ENCODE measurements around the gene RIC8B. TPM values are rescaled to one million over a fixed set of nuclear protein-coding genes. Genes with fewer than 3 reads are reported as not detected.
A peak's percentile ranks its signal among the peaks of the same experiment; 100 is the strongest.

The RIC8B gene
- total and polyA plus RNA-seq, 2 of the 13 experiments (the other 11 are each of a cell fraction or from before 2014, with no cell fraction given), result 5.1 to 7.5 TPM

DNA sequence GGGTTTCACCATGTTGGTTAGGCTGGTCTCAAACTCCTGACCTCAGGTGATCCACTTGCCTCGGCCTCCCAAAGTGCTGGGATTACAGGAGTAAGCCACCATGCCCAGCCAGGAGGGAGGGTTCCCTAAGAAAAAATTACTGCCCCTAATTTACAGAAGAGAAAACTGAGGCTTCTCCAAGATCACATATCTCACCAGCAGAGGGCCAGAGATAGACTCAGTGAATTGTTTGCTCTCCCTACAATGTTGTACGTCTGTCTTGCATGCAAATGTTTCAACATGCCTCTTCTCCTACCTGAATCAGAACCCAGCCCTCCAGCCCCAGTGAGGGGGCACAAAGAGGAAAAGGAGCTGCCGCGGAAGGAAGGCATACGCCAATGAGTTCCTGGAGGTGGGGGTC is 132.9 kb downstream of the RIC8B start (continued):
- TF ChIP-seq, protein P1, sequence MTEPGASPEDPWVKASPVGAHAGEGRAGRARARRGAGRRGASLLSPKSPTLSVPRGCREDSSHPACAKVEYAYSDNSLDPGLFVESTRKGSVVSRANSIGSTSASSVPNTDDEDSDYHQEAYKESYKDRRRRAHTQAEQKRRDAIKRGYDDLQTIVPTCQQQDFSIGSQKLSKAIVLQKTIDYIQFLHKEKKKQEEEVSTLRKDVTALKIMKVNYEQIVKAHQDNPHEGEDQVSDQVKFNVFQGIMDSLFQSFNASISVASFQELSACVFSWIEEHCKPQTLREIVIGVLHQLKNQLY (CRISPR knock-in tag; IDR thresholded peaks at IDR 0.05), result no peak
- TF ChIP-seq ZMYM3 (CRISPR knock-in tag; IDR thresholded peaks at IDR 0.05), result 0 out of 2 replicates have a peak, but pooled peaks have one; percentile 9
- TF ChIP-seq TERF1 (CRISPR knock-in tag; IDR thresholded peaks at IDR 0.05), result no peak
- TF ChIP-seq SIN3A (IDR thresholded peaks at IDR 0.05; ENCODE audit: borderline replicate concordance, low read depth, low read length), result no peak
- TF ChIP-seq, protein P2, sequence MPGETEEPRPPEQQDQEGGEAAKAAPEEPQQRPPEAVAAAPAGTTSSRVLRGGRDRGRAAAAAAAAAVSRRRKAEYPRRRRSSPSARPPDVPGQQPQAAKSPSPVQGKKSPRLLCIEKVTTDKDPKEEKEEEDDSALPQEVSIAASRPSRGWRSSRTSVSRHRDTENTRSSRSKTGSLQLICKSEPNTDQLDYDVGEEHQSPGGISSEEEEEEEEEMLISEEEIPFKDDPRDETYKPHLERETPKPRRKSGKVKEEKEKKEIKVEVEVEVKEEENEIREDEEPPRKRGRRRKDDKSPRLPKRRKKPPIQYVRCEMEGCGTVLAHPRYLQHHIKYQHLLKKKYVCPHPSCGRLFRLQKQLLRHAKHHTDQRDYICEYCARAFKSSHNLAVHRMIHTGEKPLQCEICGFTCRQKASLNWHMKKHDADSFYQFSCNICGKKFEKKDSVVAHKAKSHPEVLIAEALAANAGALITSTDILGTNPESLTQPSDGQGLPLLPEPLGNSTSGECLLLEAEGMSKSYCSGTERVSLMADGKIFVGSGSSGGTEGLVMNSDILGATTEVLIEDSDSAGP (CRISPR knock-in tag; IDR thresholded peaks at IDR 0.05; ENCODE audit: borderline replicate concordance), result no peak
- TF ChIP-seq, protein P3, sequence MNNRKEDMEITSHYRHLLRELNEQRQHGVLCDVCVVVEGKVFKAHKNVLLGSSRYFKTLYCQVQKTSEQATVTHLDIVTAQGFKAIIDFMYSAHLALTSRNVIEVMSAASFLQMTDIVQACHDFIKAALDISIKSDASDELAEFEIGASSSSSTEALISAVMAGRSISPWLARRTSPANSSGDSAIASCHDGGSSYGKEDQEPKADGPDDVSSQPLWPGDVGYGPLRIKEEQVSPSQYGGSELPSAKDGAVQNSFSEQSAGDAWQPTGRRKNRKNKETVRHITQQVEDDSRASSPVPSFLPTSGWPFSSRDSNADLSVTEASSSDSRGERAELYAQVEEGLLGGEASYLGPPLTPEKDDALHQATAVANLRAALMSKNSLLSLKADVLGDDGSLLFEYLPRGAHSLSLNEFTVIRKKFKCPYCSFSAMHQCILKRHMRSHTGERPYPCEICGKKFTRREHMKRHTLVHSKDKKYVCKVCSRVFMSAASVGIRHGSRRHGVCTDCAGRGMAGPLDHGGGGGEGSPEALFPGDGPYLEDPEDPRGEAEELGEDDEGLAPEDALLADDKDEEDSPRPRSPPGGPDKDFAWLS (CRISPR knock-in tag; IDR thresholded peaks at IDR 0.05; ENCODE audit: borderline replicate concordance), result no peak

- 0% methylated on average over 3 of the region's 4 CpGs for WGBS (ENCODE audit: low lambda C conversion rate)
- TF ChIP-seq, protein P4, sequence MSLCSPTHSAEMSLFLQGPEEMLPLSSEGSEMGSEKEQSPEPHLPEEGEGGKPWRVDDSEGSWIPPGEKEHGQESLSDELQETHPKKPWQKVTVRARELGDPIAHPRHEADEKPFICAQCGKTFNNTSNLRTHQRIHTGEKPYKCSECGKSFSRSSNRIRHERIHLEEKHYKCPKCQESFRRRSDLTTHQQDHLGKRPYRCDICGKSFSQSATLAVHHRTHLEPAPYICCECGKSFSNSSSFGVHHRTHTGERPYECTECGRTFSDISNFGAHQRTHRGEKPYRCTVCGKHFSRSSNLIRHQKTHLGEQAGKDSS (CRISPR knock-in tag; IDR thresholded peaks at IDR 0.05; ENCODE audit: borderline replicate concordance, low read depth), result peak; percentile 93
- TF ChIP-seq ZNF251 (CRISPR knock-in tag; IDR thresholded peaks at IDR 0.05), result no peak
- H3K27ac ChIP-seq (ENCODE audit: extremely low read length, insufficient read depth, low read length), result no peak overlapping the region
- H3K4me2 ChIP-seq (ENCODE audit: low read depth, low read length), result peak overlapping the region; percentile 51; the same call in 1 of the 2 replicates
- H4K20me1 ChIP-seq (ENCODE audit: insufficient read depth, low read length), result no peaks in the 10 kb centered on the region
- peaks cover 18% of the 10 kb centered on the region for H3K4me1 ChIP-seq (ENCODE audit: insufficient read depth, low read length)
- intact Hi-C loops (cut with micrococcal nuclease; ENCODE audit: unreplicated experiment), result no loop called here
- peaks cover 1 to 11% of the 10 kb centered on the region in 2 experiments; a peak in 3 of 5 replicates for H3K27me3 ChIP-seq (ENCODE audit: control insufficient read depth in 1 of 2, insufficient read depth in 2 of 2, low read length in 2 of 2)
- ChIA-PET CTCF (ENCODE audit: low intra/inter-chr PET ratio, low total read pairs) (no interaction called here), POLR2A (no interaction called here)
- FAIRE-seq (no peak), DNase-seq (ENCODE audit: low spot score) (no peak), ATAC-seq (peak; percentile 54)
- no peak overlapping the region for H2AFZ ChIP-seq (ENCODE audit: low read length)
- peak overlapping the region in 1 of 3 experiments; percentile 28; a peak in 1 of 6 replicates for H3K4me3 ChIP-seq (replicated peaks in 1 of 3; ENCODE audit: insufficient read depth in 1 of 3, low read depth in 2 of 3, low read length in 3 of 3)
- H3K79me2 ChIP-seq (ENCODE audit: insufficient read depth, low read length), result no peaks in the 10 kb centered on the region
- BruUV-seq (replicated peaks), result no TSS peak
- H3K36me3 ChIP-seq (replicated peaks in 1 of 2; ENCODE audit: control insufficient read depth in 1 of 2, insufficient read depth in 2 of 2, low read length in 2 of 2), result no peaks in the 10 kb centered on the region
- in situ Hi-C loops (cut with HindIII; ENCODE audit: extremely low pct_ligation_motif_present, low pct_unique_long_range_greater_than_20kb), result no loop called here
- no peaks in the 10 kb centered on the region for H3K9me3 ChIP-seq (ENCODE audit: low read length)
- no peak overlapping the region for H3K9ac ChIP-seq (ENCODE audit: insufficient read depth, low read depth, low read length)
Observed at GRCh38 chr12:106907846-106908245, 133.4 kb downstream of the RIC8B start.

Measured in HepG2 (cell line).